Measurements from ENCODE around the gene SPAG6. TPM values are rescaled to one million over a fixed set of nuclear protein-coding genes. Genes with fewer than 3 reads are reported as not detected.

Gene SPAG6
- total and polyA plus RNA-seq, 9 of the 15 experiments (the other 6 are each of a cell fraction or from before 2014, with no cell fraction given), result 3.5 to 23.1 (median 11.8) TPM

- no peaks in the 10 kb centered on the region for H3K36me3 ChIP-seq (ENCODE audit: control insufficient read depth, insufficient read depth, low read length)
Observed at GRCh38 chr10:22461891-22462290, 116.6 kb downstream of the SPAG6 start.

GRCh38 chr10:22463255-22463654, 118.0 kb downstream of the SPAG6 start:
- WGBS (ENCODE audit: insufficient coverage, low coverage, missing lambda C conversion rate), result 54% methylated on average over 4 of the region's 4 CpGs
- BruUV-seq (replicated peaks), result no TSS peak
- in situ Hi-C loops (cut with MboI) (no loop called here), intact Hi-C loops (cut with micrococcal nuclease) (no loop called here)
- no peaks in the 10 kb centered on the region for H3K27me3 ChIP-seq (ENCODE audit: control insufficient read depth in 2 of 2, insufficient read depth in 2 of 2, low read length in 2 of 2)
- peaks cover 6 to 11% of the 10 kb centered on the region in 2 experiments; a peak in 3 of 5 replicates for H3K4me1 ChIP-seq (replicated peaks in 1 of 2; ENCODE audit: control insufficient read depth in 2 of 2, insufficient read depth in 2 of 2, low read length in 2 of 2)
- H3K9me3 ChIP-seq (replicated peaks; ENCODE audit: control insufficient read depth, insufficient read depth, low read depth, low read length), result no peaks in the 10 kb centered on the region
- POLR2A ChIA-PET, result no interaction called here
- CTCF ChIA-PET (ENCODE audit: low intra/inter-chr PET ratio), result no interaction called here
- no peak overlapping the region for H2AFZ ChIP-seq (ENCODE audit: low read depth, low read length)
- H4K20me1 ChIP-seq (replicated peaks; ENCODE audit: control insufficient read depth, insufficient read depth, low read length), result no peaks in the 10 kb centered on the region
- no peaks in the 10 kb centered on the region for H3K79me2 ChIP-seq (ENCODE audit: control insufficient read depth, insufficient read depth, low read length)
- H3K36me3 ChIP-seq (ENCODE audit: control insufficient read depth, insufficient read depth, low read length), result no peaks in the 10 kb centered on the region
- TF ChIP-seq C11orf30 (IDR thresholded peaks at IDR 0.05; ENCODE audit: low read depth) (peak; percentile 65; the same call in 1 of the 2 replicates), MAFF (IDR thresholded peaks at IDR 0.05; ENCODE audit: low read length) (peak; percentile 12; the same call in 1 of the 2 replicates), CC2D1A (IDR thresholded peaks at IDR 0.05) (no peak), ZNF316 (IDR thresholded peaks at IDR 0.05) (peak; percentile 81), DMBX1 (CRISPR knock-in tag; IDR thresholded peaks at IDR 0.05; ENCODE audit: borderline replicate concordance) (no peak), MAFG (tag; conservative IDR thresholded peaks at IDR 0.05) (peak; percentile 18; the same call in 1 of the 2 replicates), UBTF (IDR thresholded peaks at IDR 0.05; ENCODE audit: borderline replicate concordance in 1 of 2, low read depth in 2 of 2, low read length in 2 of 2) (no peak), BCLAF1 (IDR thresholded peaks at IDR 0.05; ENCODE audit: borderline replicate concordance in 1 of 2, control insufficient read depth in 1 of 2, low read depth in 2 of 2, low read length in 1 of 2) (no peak), SMAD3 (CRISPR knock-in tag; conservative IDR thresholded peaks at IDR 0.05) (no peak)
- H3K9ac ChIP-seq (ENCODE audit: insufficient read depth in 1 of 2, low read depth in 2 of 2, low read length in 2 of 2), result no peak overlapping the region
- ATAC-seq (no peak), FAIRE-seq (no peak), DNase-seq (ENCODE audit: extremely low read depth in 1 of 4, low spot score in 3 of 4) (no peak)
- no peak overlapping the region for H3K27ac ChIP-seq (ENCODE audit: extremely low read depth, low read depth, low read length)
- no peak overlapping the region for H3K4me2 ChIP-seq (ENCODE audit: insufficient read depth, low read length)
- no peak overlapping the region for H3K4me3 ChIP-seq
- H3K9me1 ChIP-seq (ENCODE audit: control insufficient read depth, insufficient read depth, low read length), result peaks cover 3% of the 10 kb centered on the region

More at GRCh38 chr10:22461891-22462290, 116.6 kb downstream of the SPAG6 start:
- in situ Hi-C loops (cut with MboI) (no loop called here), intact Hi-C loops (cut with micrococcal nuclease) (no loop called here)
- BruUV-seq (replicated peaks), result no TSS peak
- H2AFZ ChIP-seq (ENCODE audit: low read depth, low read length), result no peak overlapping the region
- whole genome bisulfite sequencing (ENCODE audit: insufficient coverage, low coverage, missing lambda C conversion rate), result 28% methylated on average over 2 of the region's 2 CpGs
- H3K79me2 ChIP-seq (ENCODE audit: control insufficient read depth, insufficient read depth, low read length), result no peaks in the 10 kb centered on the region
- H3K4me1 ChIP-seq (replicated peaks in 1 of 2; ENCODE audit: control insufficient read depth in 2 of 2, insufficient read depth in 2 of 2, low read length in 2 of 2), result peaks cover 6 to 11% of the 10 kb centered on the region in 2 experiments; a peak in 3 of 5 replicates
- H3K27ac ChIP-seq (ENCODE audit: extremely low read depth, low read depth, low read length), result no peak overlapping the region
- no peaks in the 10 kb centered on the region for H4K20me1 ChIP-seq (replicated peaks; ENCODE audit: control insufficient read depth, insufficient read depth, low read length)
- no peak overlapping the region for H3K4me2 ChIP-seq (ENCODE audit: insufficient read depth, low read length)
- no peak overlapping the region for H3K4me3 ChIP-seq
- peaks cover 3% of the 10 kb centered on the region for H3K9me1 ChIP-seq (ENCODE audit: control insufficient read depth, insufficient read depth, low read length)
- ATAC-seq, result no peak
- DNase-seq (ENCODE audit: extremely low read depth in 1 of 4, low spot score in 3 of 4), result no peak
- POLR2A ChIA-PET, result no interaction called here
- CTCF ChIA-PET (ENCODE audit: low intra/inter-chr PET ratio), result no interaction called here
- no peak overlapping the region for H3K9ac ChIP-seq (ENCODE audit: insufficient read depth in 1 of 2, low read depth in 2 of 2, low read length in 2 of 2)
- no peak for FAIRE-seq
- TF ChIP-seq HLTF (IDR thresholded peaks at IDR 0.05) (no peak), TSC22D4 (tag; IDR thresholded peaks at IDR 0.05) (no peak)
- no peaks in the 10 kb centered on the region for H3K27me3 ChIP-seq (ENCODE audit: control insufficient read depth in 2 of 2, insufficient read depth in 2 of 2, low read length in 2 of 2)
- H3K9me3 ChIP-seq (replicated peaks; ENCODE audit: control insufficient read depth, insufficient read depth, low read depth, low read length), result no peaks in the 10 kb centered on the region
